LNCAP (cell line): ENCODE results near the gene MEGF6.

Experiments
- CTCF ChIP-seq: fragments of 450-650 bp; IDR thresholded peaks from 2 replicates; pipeline ENCODE4 v1.5.1; 2017; ENCODE audit warnings: mild to moderate bottlenecking

MEGF6 gene

DNA sequence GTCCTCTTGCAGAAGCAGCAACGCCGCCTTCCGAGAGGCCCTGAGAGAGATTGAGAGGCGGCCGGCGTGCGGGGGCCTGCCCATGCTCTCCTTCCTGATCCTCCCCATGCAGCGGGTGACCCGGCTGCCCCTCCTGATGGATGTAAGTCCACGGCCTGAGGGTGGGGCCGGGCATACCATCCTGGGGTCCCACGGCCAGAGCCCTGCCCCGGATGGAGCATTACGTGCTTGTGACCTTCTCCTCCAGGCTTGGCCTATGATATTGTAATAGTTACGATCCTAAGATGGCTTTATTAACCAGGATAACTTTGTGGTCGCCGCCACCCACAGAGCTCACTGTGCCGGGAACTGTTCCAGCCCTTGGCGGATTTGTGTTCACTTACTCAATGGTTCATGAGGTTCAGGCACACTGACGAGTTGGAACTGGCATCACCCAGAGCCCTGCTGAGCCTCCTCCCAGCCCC is 137.9 kb downstream of the MEGF6 start:
- TF ChIP-seq CTCF: no peak

DNA sequence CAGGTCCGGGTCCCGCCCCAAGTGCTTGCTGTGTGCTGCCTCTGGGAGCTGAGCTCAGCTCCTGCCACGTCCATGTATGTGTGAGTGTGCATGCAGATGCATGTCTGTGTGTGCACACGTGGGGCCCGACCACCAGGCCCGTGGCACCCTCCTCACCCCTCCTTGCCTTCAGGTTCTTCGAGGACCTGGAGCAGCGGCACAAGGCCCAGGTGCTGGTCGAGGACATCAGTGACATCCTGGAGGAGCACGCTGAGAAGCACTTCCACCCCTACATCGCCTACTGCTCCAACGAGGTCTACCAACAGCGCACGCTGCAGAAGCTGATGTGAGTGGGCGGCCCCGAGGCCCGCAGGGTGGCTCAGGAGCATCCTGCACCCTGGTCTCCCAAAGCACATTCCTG is 138.4 kb downstream of the MEGF6 start:
- no peak for TF ChIP-seq CTCF

- no peak for TF ChIP-seq CTCF
These were observed 139.0 kb downstream of the MEGF6 start for GRCh38 chr1:3472088-3472850.

DNA sequence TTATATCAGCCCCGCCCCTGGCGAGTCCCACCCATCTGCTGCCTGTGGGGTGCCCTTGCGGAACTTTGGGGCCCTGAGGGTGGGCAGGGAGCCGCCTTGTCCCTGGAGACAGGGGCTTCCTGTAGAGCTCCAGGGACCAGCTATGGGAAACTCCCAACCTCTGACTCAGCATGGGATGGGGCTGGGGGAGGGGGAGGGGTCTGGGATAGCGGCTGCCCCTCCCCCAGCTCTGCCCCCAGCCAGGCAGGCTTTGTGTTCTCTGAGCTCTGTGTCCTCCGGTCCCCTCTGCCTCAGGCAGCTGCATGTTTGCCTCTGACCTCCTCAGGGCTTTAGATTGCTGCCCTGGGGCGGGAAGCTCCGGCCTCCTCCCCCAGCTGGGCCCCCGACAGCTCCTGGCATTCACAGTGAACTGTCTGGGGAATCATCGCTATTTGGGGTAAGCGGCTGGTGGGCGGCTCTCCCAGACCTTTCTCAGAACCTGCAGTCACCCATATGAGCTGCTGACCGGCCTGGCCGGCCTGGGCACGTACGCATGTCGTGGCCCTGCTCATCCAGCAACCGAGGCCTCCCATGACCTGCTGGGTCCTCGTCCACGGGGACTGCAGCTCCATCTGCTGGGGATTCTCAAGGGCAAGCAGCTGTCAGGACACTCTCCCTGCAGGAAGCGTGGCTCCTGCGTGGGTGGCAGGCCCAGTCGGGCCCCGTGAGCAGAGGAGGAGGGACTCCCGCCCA is 139.8 kb downstream of the MEGF6 start:
- TF ChIP-seq CTCF: no peak

DNA sequence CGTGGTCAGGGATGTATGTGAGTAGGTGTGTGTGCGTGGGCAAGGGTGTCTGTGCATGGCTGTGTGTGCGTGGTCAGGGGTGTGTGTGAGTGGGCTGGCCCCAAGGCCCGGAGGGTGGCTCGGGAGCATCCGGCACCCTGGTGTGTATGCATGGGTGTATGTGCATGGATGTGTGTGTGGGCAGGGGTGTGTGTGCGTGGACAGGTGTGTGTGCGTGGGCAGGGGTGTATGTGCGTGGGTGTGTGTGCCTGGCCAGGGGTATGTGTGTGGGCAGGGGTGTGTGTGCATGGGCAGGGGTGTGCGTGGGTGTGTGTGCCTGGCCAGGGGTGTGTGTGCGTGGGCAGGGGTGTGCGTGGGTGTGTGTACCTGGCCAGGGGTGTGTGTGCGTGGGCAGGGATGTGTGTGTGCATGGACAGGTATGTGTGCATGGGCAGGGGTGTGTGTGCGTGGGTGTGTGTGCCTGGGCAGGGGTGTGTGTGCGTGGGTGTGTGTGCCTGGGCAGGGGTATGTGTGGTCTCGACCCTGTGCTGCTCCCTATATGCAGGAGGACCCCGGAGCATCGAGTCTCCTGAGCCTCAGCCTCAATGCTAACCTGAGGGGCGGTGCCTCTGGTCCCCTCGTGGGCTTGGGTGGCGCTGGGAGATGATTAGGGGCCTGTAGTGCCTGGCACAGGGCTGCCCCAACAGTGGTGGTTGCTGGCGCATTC is 140.5 kb downstream of the MEGF6 start:
- TF ChIP-seq CTCF: no peak

DNA sequence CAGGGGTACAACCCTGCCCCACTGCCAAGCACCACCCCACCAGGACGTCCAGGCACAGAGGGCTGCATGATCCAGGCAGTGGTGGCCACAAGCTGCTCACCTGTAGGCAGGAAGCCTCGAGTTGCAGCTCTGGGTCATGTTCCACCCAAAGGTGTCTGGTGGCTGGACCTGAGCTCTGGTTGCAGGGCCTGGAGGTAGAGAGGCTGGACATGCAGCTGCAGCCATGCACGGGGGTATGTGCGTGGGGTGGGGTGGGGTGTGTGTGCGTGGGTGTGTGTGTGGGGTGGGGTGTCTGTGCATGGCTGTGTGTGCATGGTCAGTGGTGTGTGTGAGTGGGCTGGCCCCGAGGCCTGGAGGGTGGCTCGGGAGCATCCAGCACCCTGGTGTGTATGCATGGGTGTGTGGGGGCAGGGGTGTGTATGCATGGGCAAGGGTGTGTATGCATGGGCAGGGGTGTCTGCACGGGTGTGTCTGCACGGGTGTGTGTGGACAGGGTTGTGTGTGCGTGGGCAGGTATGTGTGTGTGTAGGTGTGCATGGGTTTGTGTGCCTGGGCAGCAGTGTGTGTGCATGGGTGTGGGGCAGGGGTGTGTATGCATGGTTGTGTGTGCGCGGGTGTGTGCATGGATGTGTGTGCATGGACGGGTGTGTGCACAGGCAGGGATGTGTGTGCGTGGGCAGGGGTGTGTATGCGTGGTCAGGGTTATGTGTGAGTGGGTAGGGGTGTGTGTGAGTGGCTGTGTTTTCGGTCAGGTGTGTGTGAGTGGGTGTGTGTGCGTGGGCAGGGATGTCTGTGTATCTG is 141.3 kb downstream of the MEGF6 start:
- TF ChIP-seq CTCF: no peak
